Gastrocnemius medialis (tissue), 4 donors: ENCODE measurements around the gene GMNN. TPM values are rescaled to one million over a fixed set of nuclear protein-coding genes. Genes with fewer than 3 reads are reported as not detected.

Source experiments
- ATAC-seq, 2 donors: fragments of 150-250 bp; one replicate each; pipeline ENCODE4 v1.9.1; 2016
- DNase-seq, 2 donors: peaks; one replicate each; pipeline ENCODE4 v3.0.0-alpha.2; 2019
- H3K27ac ChIP-seq, 4 donors: fragments of 200-600 bp; sonication (generic); 1 replicate in 1 of 4; 2 replicates in 3 of 4; pipeline ENCODE4 v1.5.1; 2016 to 2018; ENCODE audit warnings: mild to moderate bottlenecking in 2 of 4, moderate library complexity in 1 of 4
- H3K27me3 ChIP-seq, 3 donors: fragments of 200-600 bp; sonication (generic) in 2 of 3; 1 replicate in 1 of 3; 2 replicates in 2 of 3; pipeline versions ENCODE4 v1.5.1 to v1.6.0; 2016 to 2019; ENCODE audit warnings: mild to moderate bottlenecking in 1 of 3, moderate library complexity in 1 of 3
- H3K36me3 ChIP-seq, 2 donors: fragments of 200-600 bp; sonication (generic) in 1 of 2; one replicate each; pipeline ENCODE4 v1.5.1; 2017 to 2018
- H3K4me1 ChIP-seq, 2 donors: fragments of 200-600 bp; sonication (generic) in 1 of 2; one replicate each; pipeline ENCODE4 v1.5.1; 2016 to 2017; ENCODE audit warnings: mild to moderate bottlenecking in 2 of 2
- H3K4me3 ChIP-seq, 4 donors: fragments of 200-600 bp; sonication (generic) in 3 of 4; 1 replicate in 1 of 4; 2 replicates in 3 of 4; pipeline ENCODE4 v1.5.1; 2016 to 2019; ENCODE audit warnings: mild to moderate bottlenecking in 2 of 4
- H3K9me3 ChIP-seq, 3 donors: fragments of 200-600 bp; sonication (generic) in 2 of 3; 1 replicate in 1 of 3; 2 replicates in 2 of 3; pipeline ENCODE4 v1.5.1; 2016 to 2019
- POLR2A ChIP-seq, 2 donors: fragments of 450-650 bp; IDR thresholded peaks; one replicate each; pipeline ENCODE4 v1.6.1; 2017; ENCODE audit warnings: antibody characterized with exemption in 2 of 2, mild to moderate bottlenecking in 2 of 2, moderate library complexity in 2 of 2
- in situ Hi-C, 4 donors: fragments of 200-750 bp; cut with MboI; loops; one replicate each; pipeline versions ENCODE4 v1.15.0 to v1.8.0; 2017; ENCODE audit warnings: low sequenced_read_pairs in 4 of 4
- intact Hi-C: fragments of 100-400 bp; cut with DNase I; formaldehyde crosslinking; loops from one replicate; pipeline ENCODE4 v1.15.1; 2023; ENCODE audit warnings: low total_unique reads
- total RNA-seq, 4 donors: library from RNA; depleted of rRNA; stranded (reverse); fragments of >200 nt; gene quantifications; one replicate each; pipeline versions ENCODE4 v1.1.0 to v1.2.3, GENCODE V29; 2016
- TF ChIP-seq, protein P1 (sequence below), 5 experiments: fragments of 450-650 bp in 3 of 5; fragments of 200-600 bp in 2 of 5; sonication (generic) in 2 of 5; IDR thresholded peaks in 4 of 5; conservative IDR thresholded peaks in 1 of 5; 1 replicate in 4 of 5; 2 replicates in 1 of 5; pipeline ENCODE4 v1.5.1; 2016 to 2019; ENCODE audit warnings: antibody characterized with exemption in 5 of 5, mild to moderate bottlenecking in 3 of 5, moderate library complexity in 3 of 5

The GMNN gene
- total RNA-seq, 4 donors from 2014 or later, result 2.6 to 4.4 (median 3.3) TPM

DNA sequence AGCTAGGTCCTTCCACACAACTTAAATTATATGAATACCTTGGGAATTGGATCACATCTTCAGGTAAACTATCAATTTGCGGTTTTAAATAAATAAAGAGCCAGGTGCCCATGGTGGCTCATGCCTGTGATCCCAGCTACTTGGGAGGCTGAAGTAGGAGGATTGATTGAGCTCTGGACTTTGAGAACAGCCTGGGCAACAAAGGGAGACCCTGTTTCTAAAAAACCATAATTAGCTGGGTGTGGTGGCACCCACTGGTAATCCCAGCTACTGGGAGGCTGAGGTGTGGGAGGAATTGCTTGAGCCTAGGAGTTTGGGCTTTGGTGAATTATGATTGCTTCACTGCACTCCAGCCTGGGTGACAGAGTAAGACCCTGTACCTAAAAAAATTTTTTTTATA lies 3.4 kb downstream of the GMNN start:
- intact Hi-C loops (loop anchor here (5.0 kb wide), 1 partner anchor 139 kb away; no protein-coding TSS in a partner anchor), in situ Hi-C loops (loop anchor here in 1 of 4 donors (10.0 kb wide), 1 partner anchor 63 kb away; the partner anchor contains the start of gene C6orf62)
- TF ChIP-seq POLR2A (IDR thresholded peaks at IDR 0.05), result no peak
- TF ChIP-seq, protein P1, sequence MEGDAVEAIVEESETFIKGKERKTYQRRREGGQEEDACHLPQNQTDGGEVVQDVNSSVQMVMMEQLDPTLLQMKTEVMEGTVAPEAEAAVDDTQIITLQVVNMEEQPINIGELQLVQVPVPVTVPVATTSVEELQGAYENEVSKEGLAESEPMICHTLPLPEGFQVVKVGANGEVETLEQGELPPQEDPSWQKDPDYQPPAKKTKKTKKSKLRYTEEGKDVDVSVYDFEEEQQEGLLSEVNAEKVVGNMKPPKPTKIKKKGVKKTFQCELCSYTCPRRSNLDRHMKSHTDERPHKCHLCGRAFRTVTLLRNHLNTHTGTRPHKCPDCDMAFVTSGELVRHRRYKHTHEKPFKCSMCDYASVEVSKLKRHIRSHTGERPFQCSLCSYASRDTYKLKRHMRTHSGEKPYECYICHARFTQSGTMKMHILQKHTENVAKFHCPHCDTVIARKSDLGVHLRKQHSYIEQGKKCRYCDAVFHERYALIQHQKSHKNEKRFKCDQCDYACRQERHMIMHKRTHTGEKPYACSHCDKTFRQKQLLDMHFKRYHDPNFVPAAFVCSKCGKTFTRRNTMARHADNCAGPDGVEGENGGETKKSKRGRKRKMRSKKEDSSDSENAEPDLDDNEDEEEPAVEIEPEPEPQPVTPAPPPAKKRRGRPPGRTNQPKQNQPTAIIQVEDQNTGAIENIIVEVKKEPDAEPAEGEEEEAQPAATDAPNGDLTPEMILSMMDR (IDR thresholded peaks at IDR 0.05 in 4 of 5, conservative IDR thresholded peaks at IDR 0.05 in 1 of 5), result no peak

DNA sequence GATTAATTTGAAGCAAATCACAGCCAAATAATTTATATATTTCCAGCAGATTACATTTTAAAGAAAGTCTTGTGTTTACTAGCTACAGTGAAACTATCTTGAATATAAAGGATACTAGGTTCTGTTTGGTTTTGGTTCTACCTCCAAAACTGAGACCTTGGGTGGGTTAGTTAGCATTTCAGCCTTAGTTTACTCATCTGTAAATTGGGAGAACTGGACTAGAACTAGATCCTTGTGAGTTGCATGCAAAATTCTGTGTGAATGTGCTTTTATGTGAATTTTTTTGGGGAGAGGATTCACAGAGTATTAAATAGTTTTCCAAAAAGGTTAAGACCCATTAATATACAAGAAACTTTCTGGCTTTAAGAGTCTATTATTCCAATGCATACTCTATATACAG lies 4.1 kb downstream of the GMNN start:
- Histone ChIP-seq H3K27ac (no peak overlapping the region), H3K9me3 (no peaks in the 10 kb centered on the region), H3K4me1 (peaks cover 11 to 15% of the 10 kb centered on the region in 2 donors), H3K4me3 (no peak overlapping the region), H3K36me3 (peaks cover 0 to 11% of the 10 kb centered on the region in 2 donors), H3K27me3 (no peaks in the 10 kb centered on the region)
- intact Hi-C loops, result loop anchor here (5.0 kb wide), 1 partner anchor 138 kb away; no protein-coding TSS in a partner anchor
- in situ Hi-C loops, result loop anchor here in 1 of 4 donors (10.0 kb wide), 1 partner anchor 64 kb away; the partner anchor contains the start of gene C6orf62
- no peak for DNase-seq
- ATAC-seq, result no peak
- TF ChIP-seq, protein P1 (IDR thresholded peaks at IDR 0.05 in 4 of 5, conservative IDR thresholded peaks at IDR 0.05 in 1 of 5), result no peak
- no peak for TF ChIP-seq POLR2A (IDR thresholded peaks at IDR 0.05)

More for the DNA sequence above, 3.4 kb downstream of the GMNN start:
- H3K4me1 ChIP-seq, result peaks cover 11 to 15% of the 10 kb centered on the region in 2 donors
- H3K27me3 ChIP-seq, result no peaks in the 10 kb centered on the region
- peaks cover 0 to 11% of the 10 kb centered on the region in 2 donors for H3K36me3 ChIP-seq
- no peaks in the 10 kb centered on the region for H3K9me3 ChIP-seq
- ATAC-seq, result no peak
- DNase-seq, result no peak
- H3K4me3 ChIP-seq, result no peak overlapping the region
- H3K27ac ChIP-seq, result no peak overlapping the region

DNA sequence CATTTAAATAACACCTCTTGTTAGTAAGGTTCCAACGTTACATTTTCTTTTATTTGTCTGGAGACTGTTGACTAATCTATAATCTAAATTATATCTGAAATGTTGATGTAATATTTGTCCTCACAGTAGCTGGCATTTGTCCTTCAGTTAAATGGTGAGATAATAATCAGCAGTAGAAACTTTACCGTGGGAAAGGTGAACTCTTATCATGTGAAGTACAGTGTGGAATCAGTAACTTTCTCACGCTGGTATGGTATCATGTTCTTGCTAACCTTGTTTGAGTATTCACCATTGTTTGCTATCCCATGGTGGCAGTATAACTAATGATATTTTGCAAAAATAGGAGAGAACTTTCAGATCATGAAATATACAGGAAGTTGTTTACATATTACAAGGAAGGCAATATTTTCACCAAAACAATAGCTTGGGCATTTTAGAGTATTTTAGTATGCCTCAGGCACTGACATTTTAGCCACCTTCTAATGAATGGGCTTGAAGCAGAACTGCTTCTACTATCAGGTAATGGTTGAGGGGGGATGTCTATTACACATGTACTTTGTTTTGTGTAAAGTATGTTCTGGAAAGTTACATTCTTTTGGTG lies 4.8 kb downstream of the GMNN start:
- no peaks in the 10 kb centered on the region for H3K9me3 ChIP-seq
- in situ Hi-C loops, result loop anchor here in 1 of 4 donors (10.0 kb wide), 1 partner anchor 65 kb away; the partner anchor contains the start of gene C6orf62
- TF ChIP-seq, protein P1 (IDR thresholded peaks at IDR 0.05 in 4 of 5, conservative IDR thresholded peaks at IDR 0.05 in 1 of 5), result no peak
- TF ChIP-seq POLR2A (IDR thresholded peaks at IDR 0.05), result no peak
- H3K4me3 ChIP-seq, result no peak overlapping the region
- no peak overlapping the region for H3K27ac ChIP-seq
- intact Hi-C loops, result loop anchor here (5.0 kb wide), 1 partner anchor 138 kb away; no protein-coding TSS in a partner anchor
- DNase-seq (no peak), ATAC-seq (no peak)
- H3K4me1 ChIP-seq, result peaks cover 11 to 15% of the 10 kb centered on the region in 2 donors
- no peaks in the 10 kb centered on the region for H3K27me3 ChIP-seq
- H3K36me3 ChIP-seq, result peaks cover 0 to 11% of the 10 kb centered on the region in 2 donors

DNA sequence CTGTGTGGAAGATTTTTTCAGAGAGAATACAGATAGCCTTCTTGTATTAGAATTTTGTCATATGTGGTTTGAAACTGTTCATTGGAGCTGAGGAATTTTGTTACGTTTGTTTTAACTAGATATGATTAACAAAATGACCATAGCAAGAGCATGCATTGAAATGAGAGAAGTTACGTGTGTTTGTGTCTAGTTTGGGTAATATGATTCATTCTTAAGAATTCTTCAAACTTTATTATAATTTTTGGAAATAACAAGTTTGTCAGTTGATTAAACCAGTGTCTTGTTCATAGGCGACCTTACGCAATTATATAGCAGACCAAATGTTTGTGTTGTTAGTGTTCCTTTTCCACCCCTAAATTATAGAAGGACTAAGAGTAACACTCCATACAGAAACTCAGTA lies 5.5 kb downstream of the GMNN start:
- ATAC-seq (no peak), DNase-seq (no peak)
- Histone ChIP-seq H3K9me3 (no peaks in the 10 kb centered on the region), H3K4me3 (no peak overlapping the region), H3K36me3 (peaks cover 0 to 15% of the 10 kb centered on the region in 2 donors), H3K27me3 (no peaks in the 10 kb centered on the region), H3K4me1 (peaks cover 11 to 15% of the 10 kb centered on the region in 2 donors), H3K27ac (no peak overlapping the region)
- intact Hi-C loops, result no loop called here
- TF ChIP-seq, protein P1 (IDR thresholded peaks at IDR 0.05 in 4 of 5, conservative IDR thresholded peaks at IDR 0.05 in 1 of 5), result no peak
- TF ChIP-seq POLR2A (IDR thresholded peaks at IDR 0.05), result no peak
- in situ Hi-C loops, result no loop called here
